ENCODE measurements around the gene TP53I11.

- TF ChIP-seq CTCF (conservative IDR thresholded peaks at IDR 0.05; ENCODE audit: low read depth in 2 of 2) (no peak), EZH2 (IDR thresholded peaks at IDR 0.05; ENCODE audit: low read depth, unreplicated experiment) (no peak), NANOG (IDR thresholded peaks at IDR 0.05; ENCODE audit: borderline replicate concordance) (no peak), STAT1 (IDR thresholded peaks at IDR 0.05; ENCODE audit: unreplicated experiment) (no peak), POLR2AphosphoS5 (IDR thresholded peaks at IDR 0.05; ENCODE audit: low read depth) (no peak), EZH2phosphoT487 (IDR thresholded peaks at IDR 0.05; ENCODE audit: unreplicated experiment) (no peak), JUNB (IDR thresholded peaks at IDR 0.05; ENCODE audit: unreplicated experiment) (no peak), CREB1 (CRISPR knock-in tag; IDR thresholded peaks at IDR 0.05; ENCODE audit: low read depth) (no peak)
- TF ChIP-seq, protein P1, sequence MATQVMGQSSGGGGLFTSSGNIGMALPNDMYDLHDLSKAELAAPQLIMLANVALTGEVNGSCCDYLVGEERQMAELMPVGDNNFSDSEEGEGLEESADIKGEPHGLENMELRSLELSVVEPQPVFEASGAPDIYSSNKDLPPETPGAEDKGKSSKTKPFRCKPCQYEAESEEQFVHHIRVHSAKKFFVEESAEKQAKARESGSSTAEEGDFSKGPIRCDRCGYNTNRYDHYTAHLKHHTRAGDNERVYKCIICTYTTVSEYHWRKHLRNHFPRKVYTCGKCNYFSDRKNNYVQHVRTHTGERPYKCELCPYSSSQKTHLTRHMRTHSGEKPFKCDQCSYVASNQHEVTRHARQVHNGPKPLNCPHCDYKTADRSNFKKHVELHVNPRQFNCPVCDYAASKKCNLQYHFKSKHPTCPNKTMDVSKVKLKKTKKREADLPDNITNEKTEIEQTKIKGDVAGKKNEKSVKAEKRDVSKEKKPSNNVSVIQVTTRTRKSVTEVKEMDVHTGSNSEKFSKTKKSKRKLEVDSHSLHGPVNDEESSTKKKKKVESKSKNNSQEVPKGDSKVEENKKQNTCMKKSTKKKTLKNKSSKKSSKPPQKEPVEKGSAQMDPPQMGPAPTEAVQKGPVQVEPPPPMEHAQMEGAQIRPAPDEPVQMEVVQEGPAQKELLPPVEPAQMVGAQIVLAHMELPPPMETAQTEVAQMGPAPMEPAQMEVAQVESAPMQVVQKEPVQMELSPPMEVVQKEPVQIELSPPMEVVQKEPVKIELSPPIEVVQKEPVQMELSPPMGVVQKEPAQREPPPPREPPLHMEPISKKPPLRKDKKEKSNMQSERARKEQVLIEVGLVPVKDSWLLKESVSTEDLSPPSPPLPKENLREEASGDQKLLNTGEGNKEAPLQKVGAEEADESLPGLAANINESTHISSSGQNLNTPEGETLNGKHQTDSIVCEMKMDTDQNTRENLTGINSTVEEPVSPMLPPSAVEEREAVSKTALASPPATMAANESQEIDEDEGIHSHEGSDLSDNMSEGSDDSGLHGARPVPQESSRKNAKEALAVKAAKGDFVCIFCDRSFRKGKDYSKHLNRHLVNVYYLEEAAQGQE (IDR thresholded peaks at IDR 0.05; ENCODE audit: unreplicated experiment) = no peak
- TF ChIP-seq, protein P2, sequence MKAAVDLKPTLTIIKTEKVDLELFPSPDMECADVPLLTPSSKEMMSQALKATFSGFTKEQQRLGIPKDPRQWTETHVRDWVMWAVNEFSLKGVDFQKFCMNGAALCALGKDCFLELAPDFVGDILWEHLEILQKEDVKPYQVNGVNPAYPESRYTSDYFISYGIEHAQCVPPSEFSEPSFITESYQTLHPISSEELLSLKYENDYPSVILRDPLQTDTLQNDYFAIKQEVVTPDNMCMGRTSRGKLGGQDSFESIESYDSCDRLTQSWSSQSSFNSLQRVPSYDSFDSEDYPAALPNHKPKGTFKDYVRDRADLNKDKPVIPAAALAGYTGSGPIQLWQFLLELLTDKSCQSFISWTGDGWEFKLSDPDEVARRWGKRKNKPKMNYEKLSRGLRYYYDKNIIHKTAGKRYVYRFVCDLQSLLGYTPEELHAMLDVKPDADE (IDR thresholded peaks at IDR 0.05) = no peak
Measured at GRCh38 chr11:44970293-44970692, 19.6 kb upstream of the TP53I11 start.

Measured in GM23338 (cell line).